Stimulated activated CD4-positive, alpha-beta T cell treated with anti-CD3 and anti-CD28 coated beads, TNF-alpha, amount 100 ng/mL, for 48 hours (primary cell): Measurements from ENCODE around the gene DNAI1.
"Not testable (repeated sequence)": the region's sequence is repeated elsewhere in the genome, so short reads cannot be mapped to it uniquely, and the experiment has no call there.

Source experiments
- DNase-seq, 3 donors: peaks; one replicate each; pipeline ENCODE4 v3.0.0-alpha.2; 2020; ENCODE audit warnings: low read depth in 3 of 3

Gene DNAI1

GRCh38 chr9:34458013-34458958 lies at the start of gene DNAI1, which contains the start of gene FAM219A:
TSS of gene DNAI1 (plus strand) at chr9:34458805. CDS start at chr9:34459006, 201 bp downstream.
TSS of gene FAM219A (minus strand) at chr9:34458570. CDS start at chr9:34458263, 307 bp downstream.
- peak; percentile 98 to 99 (median 98) for DNase-seq

GRCh38 chr9:34409154-34409553 lies 49.5 kb upstream of the DNAI1 start:
- no peak for DNase-seq

GRCh38 chr9:34412336-34412735 lies 46.3 kb upstream of the DNAI1 start:
- DNase-seq = no peak

GRCh38 chr9:34413231-34413852 lies 45.3 kb upstream of the DNAI1 start:
- DNase-seq = peak in 1 of 3 donors; percentile 36

GRCh38 chr9:34417734-34418133 lies 40.9 kb upstream of the DNAI1 start:
- DNase-seq = no peak

- DNase-seq = no peak
Measured at GRCh38 chr9:34419716-34420504, 38.7 kb upstream of the DNAI1 start.

- no peak for DNase-seq
Measured at GRCh38 chr9:34426347-34427074, 32.1 kb upstream of the DNAI1 start.

- no peak for DNase-seq
Measured at GRCh38 chr9:34428325-34428958, 30.2 kb upstream of the DNAI1 start.

GRCh38 chr9:34430843-34431437 lies 27.7 kb upstream of the DNAI1 start:
- DNase-seq = no peak

GRCh38 chr9:34431667-34432066 lies 26.9 kb upstream of the DNAI1 start:
- no peak for DNase-seq

- DNase-seq = peak; percentile 33 to 39 (median 34)
Measured at GRCh38 chr9:34437006-34437925, 21.3 kb upstream of the DNAI1 start.

- not testable (repeated sequence) for DNase-seq
Measured at GRCh38 chr9:34437926-34438307, 20.7 kb upstream of the DNAI1 start.

- DNase-seq = not testable (repeated sequence)
Measured at GRCh38 chr9:34438465-34438864, 20.1 kb upstream of the DNAI1 start.

GRCh38 chr9:34440017-34440416 lies 18.6 kb upstream of the DNAI1 start:
- no peak for DNase-seq

- DNase-seq = no peak
Measured at GRCh38 chr9:34442770-34443169, 15.8 kb upstream of the DNAI1 start.

GRCh38 chr9:34443533-34443932 lies 15.1 kb upstream of the DNAI1 start:
- DNase-seq = no peak

GRCh38 chr9:34443976-34444375 lies 14.6 kb upstream of the DNAI1 start:
- no peak for DNase-seq

- no peak for DNase-seq
Measured at GRCh38 chr9:34446468-34446891, 12.1 kb upstream of the DNAI1 start.

GRCh38 chr9:34446951-34447350 lies 11.7 kb upstream of the DNAI1 start:
- DNase-seq = no peak
